HTERT RPE-1 (cell line): ENCODE data around the gene PTPRM.

ENCODE experiments used
- in situ Hi-C: fragments of 300-500 bp; cut with MboI; formaldehyde crosslinking; loops from 4 replicates; pipeline ENCODE4 v1.14.3; 2020; ENCODE audit warnings: low sequenced_read_pairs

Gene PTPRM

GRCh38 chr18:7749510-7749981 lies 182.4 kb downstream of the PTPRM start:
- in situ Hi-C loops = no loop called here

- in situ Hi-C loops = no loop called here
These were observed 183.1 kb downstream of the PTPRM start for GRCh38 chr18:7750095-7750663.

GRCh38 chr18:7750966-7751365 lies 183.8 kb downstream of the PTPRM start:
- in situ Hi-C loops = no loop called here

GRCh38 chr18:7754258-7754657 lies 187.1 kb downstream of the PTPRM start:
- in situ Hi-C loops = no loop called here

GRCh38 chr18:7754725-7755181 lies 187.6 kb downstream of the PTPRM start:
- in situ Hi-C loops = no loop called here

GRCh38 chr18:7755753-7756475 lies 188.8 kb downstream of the PTPRM start:
- in situ Hi-C loops = no loop called here

GRCh38 chr18:7757175-7757574 lies 190.1 kb downstream of the PTPRM start:
- in situ Hi-C loops = no loop called here

GRCh38 chr18:7758764-7759163 lies 191.6 kb downstream of the PTPRM start:
- in situ Hi-C loops = no loop called here

- in situ Hi-C loops = no loop called here
These were observed 194.1 kb downstream of the PTPRM start for GRCh38 chr18:7760967-7761948.

- in situ Hi-C loops = no loop called here
These were observed 197.3 kb downstream of the PTPRM start for GRCh38 chr18:7764405-7764804.

- in situ Hi-C loops = no loop called here
These were observed 199.2 kb downstream of the PTPRM start for GRCh38 chr18:7766346-7766745.

- in situ Hi-C loops = no loop called here
These were observed 199.7 kb downstream of the PTPRM start for GRCh38 chr18:7766817-7767216.

- in situ Hi-C loops = no loop called here
These were observed 203.8 kb downstream of the PTPRM start for GRCh38 chr18:7770908-7771307.

GRCh38 chr18:7772510-7772888 lies 205.4 kb downstream of the PTPRM start:
- in situ Hi-C loops = no loop called here

GRCh38 chr18:7772951-7773350 lies 205.8 kb downstream of the PTPRM start:
- in situ Hi-C loops = no loop called here

GRCh38 chr18:7775128-7775527 lies 208.0 kb downstream of the PTPRM start:
- in situ Hi-C loops = no loop called here

GRCh38 chr18:7775843-7776242 lies 208.7 kb downstream of the PTPRM start:
- in situ Hi-C loops = no loop called here

- in situ Hi-C loops = no loop called here
These were observed 211.1 kb downstream of the PTPRM start for GRCh38 chr18:7778181-7778580.

GRCh38 chr18:7779211-7779610 lies 212.1 kb downstream of the PTPRM start:
- in situ Hi-C loops = no loop called here

GRCh38 chr18:7784171-7784570 lies 217.1 kb downstream of the PTPRM start:
- in situ Hi-C loops = no loop called here

GRCh38 chr18:7786569-7786968 lies 219.5 kb downstream of the PTPRM start:
- in situ Hi-C loops = no loop called here
